Stimulated activated CD4-positive, alpha-beta T cell treated with anti-CD3 and anti-CD28 coated beads, Interleukin-2, amount 100 ng/mL, for 24 hours (primary cell): Measurements from ENCODE around the gene DGKQ.
A peak's percentile ranks its signal among the peaks of the same experiment; 100 is the strongest.

Experiments used
- DNase-seq, 2 donors: peaks; one replicate each; pipeline ENCODE4 v3.0.0-alpha.2; 2020

DGKQ gene

DNA sequence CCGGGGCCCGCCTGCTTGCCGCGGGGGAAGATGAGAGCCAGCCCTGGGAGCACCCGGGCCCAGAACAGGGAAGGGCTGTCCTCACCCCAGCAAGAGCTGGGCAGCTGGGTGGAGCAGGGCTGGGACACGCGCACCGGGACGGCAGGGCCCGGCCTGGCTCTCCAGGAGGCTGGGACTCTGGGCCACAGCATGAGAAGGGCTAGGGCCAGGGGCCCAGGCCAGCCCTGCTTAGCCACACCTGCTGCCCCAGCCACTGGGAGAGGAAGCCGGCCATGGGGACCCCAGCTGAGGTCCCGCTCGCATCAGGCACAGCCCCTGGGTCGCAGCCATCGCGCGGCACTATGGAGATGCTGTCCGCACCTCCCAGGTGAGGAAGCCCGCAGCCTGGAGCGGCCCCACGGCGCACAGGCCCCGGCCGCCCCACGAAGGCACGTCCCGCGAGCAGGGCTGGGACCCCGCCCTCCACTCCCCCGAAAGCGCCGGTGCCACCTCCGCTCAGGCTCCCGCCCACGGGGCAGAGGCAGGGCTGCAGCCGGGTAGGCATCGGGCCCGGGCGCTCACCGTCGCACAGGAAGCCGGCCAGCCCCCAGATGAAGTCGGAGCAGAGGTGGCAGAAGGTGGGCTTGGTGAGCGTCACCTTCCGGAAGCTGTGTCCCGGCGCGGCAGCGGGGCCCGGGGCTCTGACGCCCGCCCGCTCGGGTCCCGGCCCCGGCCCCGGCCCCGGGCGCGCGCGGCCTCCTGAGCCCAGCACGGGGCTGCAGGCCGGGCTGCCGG lies 531 bp downstream of the DGKQ start:
- peak; percentile 62 to 63 for DNase-seq

DNA sequence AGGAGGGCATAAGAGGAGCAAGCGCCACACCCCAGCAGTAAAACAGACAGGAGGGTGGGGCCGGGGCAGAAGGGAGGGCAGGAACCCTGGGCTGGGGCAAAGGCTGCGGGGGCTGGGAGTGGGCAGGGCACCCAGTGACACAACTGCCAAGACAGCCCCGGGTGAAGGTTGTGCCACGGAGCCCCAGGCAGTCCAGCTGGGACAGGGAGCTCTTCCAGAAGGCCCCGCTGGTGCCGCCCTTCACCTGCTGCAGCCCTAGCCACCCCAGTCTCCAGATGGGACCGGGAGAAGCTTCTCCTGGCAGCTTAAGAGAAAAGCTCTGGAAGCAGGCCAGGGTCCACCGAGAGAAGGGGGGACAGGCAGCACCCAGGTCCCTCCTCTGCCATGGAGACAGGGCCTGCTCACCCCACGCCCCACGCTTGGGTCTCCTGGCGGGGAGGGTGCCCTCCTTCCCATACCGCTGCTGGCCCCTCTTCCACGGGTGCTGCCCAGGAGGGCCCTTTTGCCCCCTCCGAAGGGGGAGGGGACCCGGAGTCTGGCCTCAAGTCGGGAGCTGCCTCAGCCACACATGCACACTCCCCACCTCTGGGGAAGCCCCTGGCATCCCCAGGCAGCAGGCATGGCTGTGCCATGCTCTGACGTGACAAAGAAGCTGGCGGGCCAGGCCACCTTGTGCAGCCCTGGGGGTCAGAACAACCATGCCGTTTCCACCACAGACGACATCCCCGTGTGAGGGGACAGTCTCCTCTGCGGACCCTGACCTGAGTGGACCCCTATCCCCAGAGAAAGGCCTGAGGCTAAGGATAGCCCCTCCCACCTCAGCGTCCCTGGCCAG lies 1.5 kb downstream of the DGKQ start:
- no peak for DNase-seq

DNA sequence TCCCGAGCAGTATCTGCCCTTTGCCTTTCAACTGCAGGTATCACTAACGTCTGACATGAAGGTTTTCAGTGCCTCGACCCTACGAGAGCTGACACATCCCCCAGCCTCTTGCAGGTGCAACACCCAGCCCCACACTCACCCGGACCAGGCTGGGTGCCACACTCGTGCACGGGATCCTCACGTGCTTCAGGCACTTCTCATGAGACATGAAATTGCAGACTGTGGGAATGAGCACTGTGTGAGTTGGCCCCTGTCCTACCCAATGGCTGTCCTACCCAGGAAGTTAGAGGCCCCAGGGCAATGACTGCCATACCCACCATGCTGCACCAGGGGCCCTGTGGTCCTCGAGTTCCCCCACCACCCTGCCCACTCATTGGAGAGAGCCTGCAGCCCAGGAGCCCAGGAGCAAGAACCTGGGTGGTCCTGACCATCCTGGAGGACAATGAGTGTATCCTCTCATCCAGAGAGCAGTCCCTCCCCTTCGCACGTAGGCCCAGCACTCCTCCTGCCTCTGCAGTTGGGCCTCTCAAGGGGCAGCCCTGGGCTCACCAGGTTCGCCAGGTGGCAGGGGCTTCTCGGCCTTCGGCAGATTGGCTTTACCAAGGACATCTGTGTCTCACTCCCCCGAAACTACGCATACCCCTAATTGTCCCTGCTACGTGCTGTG lies 2.4 kb downstream of the DGKQ start:
- no peak for DNase-seq

DNA sequence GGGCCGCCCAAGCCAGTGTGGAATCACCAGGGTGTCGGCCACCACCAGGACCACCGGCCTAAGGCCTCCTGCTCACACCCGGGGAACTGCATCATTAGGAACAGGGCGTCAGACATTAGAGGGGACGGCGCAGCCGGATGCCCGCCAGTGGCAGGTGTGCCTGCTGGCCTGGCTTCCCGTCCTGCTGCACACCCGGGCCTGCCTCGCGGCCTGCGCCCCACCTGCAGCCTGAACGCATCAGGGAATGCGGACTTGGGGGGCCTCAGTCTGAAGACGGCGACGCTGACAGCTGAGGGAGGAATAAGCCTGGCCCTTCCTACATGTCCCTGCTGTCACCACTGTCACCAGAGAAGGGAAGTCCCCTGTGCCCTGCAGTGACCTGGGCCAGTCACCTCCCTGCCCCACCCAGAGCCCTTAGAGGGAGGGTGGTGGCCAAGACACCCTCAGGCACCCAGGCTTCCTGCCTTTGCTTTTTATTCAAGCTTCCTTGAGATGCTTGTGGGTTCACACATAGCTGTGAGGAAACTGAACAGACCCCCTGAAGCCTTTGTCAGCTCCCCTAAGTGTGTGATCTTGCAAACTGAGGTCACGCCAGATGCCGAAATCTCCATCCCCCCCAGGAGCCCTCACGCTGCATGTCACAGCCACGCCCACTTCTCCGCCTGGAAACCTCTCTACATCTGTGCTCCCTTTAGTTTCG lies 3.2 kb downstream of the DGKQ start:
- DNase-seq, result no peak

DNA sequence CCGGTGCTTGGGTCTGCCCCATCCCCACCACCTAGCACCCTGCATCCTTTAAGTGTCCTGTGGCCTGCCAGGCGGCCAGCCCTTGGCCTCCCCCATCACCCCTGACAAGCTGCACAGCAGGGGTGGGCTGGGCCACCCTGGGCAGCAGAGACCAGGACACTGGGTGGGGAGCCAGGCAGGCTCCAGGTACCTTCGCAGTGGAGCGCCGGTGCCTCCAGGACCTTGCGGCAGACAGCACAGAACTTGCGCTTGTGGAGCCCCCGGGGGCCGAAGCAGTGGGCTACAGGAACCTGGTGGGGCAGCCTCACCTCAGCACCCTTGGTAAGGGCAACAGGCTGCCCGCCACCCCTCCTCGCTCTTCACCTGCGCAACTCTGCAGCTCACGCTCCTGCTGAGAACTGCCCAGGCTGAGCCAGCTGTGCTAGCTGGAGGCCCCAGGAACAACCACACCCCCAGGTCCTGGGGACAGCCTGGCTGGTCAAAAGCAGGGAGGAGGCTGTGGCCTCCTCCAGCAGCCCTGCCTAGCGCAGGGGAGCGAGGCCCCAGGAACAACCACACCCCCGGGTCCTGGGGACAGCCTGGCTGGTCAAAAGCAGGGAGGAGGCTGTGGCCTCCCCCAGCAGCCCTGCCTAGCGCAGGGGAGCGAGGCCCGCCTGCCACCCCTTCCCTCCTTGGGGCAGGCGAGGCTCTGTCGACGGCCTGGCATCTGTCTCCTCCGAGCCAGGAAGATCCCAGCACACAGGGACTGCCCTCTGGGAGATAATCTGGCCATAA lies 4.6 kb downstream of the DGKQ start:
- no peak for DNase-seq

DNA sequence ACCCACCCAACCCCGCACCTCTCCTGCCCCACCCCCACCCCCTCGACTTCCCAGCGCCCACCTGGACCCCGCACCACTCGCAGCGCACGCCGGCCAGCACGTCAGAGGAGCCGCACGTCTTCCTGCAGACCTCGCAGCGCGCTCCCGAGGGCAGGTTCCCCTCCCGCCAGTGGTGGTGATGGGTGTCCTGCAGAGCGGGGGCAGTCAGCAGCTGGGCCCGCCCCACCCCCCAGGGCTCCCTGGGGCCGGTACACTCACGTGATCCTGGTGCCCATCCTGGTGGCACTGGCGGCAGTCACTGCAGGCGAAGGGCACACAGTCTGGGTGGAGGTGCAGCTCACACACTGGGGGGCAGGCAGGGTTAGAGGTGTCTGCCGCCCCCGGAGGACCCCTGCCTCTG lies 5.1 kb downstream of the DGKQ start:
- no peak for DNase-seq

DNA sequence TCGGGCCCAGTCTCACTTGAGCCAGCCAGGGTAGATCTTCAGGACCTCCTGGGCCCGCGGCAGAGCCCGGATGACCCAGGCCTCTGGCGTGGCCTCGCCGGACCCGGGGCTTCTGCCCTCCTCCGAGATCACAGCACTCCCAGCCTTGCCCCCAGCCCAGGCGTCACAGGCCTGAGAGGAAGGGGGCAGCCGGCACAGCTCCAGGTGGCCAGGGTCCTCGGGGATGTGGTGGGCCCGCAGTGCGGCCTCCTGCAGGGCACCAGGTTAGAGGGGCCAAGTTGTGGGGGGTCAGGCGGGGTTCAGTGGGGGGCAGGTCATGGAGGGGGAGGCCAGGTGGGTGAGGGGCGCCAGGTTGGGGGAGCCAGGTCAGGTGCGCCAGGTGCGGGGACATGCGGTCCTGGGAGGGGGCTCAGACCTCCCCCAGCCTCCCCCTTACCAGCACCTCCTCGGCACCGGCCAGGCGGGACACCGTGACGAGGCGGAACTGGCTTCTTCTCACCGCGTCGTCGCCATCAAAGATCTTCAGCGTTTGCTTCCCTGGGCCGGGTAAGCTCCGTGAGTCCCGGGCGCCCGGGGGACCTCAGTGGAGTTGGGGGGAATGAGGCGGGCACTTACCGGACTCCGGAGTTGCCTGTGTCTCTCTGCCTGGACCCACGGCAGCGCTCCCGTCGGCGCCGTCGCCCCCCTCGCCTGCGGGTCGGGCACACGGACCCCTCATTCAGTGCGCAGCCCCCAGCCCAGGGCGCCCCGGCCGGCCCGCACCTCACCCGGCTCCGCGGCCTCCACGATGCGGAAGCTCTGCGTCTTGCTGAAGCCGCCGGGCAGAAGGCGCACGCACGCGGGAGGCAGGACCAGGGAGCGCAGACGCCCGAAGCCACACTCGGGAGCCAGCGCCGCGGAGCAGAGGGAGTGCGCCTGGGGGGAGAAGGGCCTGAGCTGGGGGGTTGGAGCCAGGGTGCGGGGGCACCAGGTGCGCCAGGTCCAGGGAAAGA lies 6.0 kb downstream of the DGKQ start:
- no peak for DNase-seq

DNA sequence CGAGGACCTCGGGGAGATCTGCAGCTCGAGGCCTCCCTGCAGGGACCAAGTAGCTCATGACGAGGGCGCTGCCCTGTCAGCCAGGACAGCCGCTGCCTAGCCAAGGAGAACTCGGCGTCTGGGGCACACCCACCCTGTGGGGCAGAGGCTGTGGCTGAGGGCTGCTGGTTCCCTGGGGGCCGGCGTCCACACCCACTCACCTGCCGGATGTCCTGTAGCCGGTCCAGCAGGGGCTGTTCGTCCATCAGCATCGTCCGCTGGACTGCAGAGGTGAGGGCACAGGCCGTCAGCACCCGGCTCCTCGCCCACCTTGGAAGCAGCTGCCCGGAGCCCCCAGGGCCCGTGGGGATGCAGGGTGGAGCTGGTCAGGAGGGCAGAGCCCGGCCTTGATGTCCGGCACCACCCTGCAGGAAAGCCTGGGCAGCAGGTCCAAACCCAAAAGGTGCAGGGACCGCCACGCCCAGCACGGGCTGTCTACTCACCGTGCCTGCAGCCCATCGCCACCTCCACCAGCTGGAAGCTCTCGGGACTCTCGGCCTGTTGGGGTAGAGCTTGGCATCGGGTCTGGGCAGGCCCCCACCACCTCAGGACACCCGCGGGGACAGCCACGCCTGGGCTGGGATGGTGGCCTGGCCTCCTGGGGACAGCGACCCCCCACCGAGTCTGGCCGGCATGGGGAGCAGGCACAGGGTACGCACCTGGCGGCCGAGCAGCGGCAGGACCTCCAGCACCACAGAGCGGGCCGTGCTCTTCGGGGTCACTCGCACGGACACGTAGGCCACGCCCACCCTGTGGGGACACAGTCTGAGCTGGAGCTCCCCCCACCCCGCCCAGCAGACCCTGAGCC lies 6.9 kb downstream of the DGKQ start:
- DNase-seq, result no peak

DNA sequence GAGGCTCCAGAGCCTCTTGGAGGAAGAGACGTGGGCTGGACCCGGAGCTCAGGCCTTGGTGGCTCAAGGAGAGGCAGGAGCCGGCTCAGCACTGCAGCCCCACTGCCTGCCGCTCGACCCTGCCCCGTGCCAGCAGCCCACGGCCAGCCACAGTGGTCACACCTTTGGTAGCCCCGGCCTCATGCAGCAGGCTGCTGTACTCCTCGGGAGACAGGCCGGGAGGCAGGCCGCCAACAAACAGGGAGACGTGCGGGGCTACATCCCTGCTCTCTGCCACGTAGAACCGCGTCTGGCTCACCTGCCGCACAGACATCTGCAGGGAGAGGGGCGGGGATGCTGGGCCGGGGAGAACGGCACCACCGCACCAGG lies 7.6 kb downstream of the DGKQ start:
- DNase-seq, result no peak

DNA sequence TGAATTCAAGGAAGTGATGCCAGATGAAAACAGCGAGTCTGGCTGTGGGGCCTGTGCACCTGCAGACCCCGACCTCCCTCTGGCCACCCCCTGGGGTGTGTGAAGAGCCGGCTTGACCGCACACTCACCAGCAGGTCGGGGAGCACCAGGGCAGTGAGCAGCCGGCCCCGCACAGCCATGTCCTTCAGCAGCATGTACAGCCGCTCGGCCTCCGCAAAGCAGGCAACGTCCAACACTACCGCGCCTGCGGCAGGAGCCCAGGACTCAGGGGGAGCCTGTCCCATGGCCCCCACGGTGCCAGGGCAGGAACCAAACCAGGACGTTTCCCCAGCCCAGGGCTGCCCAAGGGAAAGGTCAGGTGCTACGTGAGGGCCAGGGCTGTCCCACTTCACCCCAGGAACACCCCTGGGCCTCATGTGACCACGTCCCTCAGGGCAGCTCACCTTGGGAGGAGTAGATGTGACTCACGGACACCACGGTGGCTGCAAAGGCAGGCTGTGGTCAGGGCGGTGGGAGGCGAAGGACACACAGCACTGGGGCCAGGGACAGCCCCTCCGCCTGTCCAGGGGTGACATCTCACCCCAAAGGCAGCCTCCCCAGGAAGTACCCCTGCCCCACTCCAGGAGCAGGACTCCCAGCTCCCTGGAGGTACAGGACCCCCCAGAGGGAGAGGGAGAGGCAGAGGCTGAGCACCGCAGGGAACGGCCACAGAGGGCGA lies 8.2 kb downstream of the DGKQ start:
- no peak for DNase-seq

DNA sequence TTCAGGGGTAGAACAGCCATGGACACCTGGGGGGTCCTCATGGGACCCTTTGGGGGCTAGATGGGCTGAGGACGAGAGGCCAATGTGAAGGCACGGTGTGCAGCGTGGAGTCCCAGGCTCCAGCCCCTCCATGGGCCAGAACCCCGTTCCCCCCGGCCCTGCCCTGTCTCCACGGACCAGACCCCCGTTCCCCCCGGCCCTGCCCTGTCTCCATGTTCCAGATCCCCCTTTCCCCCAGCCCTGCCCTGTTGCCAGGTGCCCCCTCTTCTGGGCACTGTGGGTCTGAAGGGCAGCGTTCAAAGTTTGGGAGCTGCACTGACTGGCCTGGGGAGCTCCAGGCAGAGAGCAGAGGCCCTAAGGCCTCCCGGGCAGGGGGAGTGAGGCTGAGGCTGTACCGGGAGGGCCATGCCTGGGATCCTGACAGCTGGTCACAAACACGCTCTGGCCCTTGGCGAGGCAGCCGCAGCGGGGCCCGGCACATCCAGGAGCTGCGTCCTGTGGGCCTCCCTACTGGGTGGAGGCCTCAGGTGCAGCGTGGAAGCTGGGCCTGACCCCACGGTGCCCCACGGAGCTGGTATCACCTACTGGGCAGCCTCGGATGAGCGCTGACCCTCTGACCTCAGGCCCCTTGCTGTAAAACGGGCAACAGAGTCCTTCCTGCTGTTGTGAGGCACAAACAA lies 8.9 kb downstream of the DGKQ start:
- no peak for DNase-seq

DNA sequence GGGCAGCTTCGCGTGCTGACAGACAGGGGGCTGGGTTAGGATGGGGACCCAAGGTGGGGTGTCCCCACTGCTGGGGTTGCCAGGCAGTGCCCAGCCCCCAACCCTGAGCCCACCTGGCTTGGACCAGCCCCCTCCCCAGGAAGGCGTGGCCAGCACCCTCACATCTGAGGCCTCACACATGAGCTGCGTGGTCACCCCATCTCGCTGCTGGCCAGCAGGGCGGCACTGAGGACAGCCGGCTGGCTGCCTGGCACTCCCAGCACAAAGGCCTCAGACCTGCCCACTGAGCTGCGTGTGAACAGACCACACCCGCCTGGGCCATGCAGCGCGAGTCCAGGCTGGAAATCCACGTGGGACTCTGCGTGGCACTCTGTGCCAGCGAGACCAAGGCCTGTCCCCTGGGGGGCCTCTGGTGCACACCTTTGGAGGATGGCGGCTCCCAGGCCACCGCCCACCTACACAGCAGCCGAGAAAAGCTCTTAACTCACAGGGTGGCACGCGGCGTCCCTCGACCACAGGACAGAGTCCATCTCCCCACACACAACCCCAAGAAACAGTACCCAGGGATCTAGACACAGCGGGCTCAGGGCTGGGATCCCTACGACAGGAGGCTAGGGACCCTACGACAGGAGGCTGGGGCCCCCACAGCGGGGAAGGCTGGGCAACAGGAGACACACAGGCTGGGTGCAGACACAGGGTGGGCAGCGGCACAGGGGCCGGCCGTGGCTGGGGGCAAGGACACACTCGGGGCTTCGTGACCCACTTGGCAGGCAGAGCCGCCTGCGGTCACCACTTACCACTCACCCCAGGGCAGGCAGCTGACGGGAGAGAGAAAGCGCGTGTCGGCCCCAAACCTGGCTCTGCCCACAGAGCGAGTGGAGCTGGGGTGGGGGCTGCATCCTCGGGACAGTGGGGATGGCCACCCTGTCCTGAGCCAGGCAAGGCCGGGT lies 9.8 kb downstream of the DGKQ start:
- DNase-seq, result no peak

DNA sequence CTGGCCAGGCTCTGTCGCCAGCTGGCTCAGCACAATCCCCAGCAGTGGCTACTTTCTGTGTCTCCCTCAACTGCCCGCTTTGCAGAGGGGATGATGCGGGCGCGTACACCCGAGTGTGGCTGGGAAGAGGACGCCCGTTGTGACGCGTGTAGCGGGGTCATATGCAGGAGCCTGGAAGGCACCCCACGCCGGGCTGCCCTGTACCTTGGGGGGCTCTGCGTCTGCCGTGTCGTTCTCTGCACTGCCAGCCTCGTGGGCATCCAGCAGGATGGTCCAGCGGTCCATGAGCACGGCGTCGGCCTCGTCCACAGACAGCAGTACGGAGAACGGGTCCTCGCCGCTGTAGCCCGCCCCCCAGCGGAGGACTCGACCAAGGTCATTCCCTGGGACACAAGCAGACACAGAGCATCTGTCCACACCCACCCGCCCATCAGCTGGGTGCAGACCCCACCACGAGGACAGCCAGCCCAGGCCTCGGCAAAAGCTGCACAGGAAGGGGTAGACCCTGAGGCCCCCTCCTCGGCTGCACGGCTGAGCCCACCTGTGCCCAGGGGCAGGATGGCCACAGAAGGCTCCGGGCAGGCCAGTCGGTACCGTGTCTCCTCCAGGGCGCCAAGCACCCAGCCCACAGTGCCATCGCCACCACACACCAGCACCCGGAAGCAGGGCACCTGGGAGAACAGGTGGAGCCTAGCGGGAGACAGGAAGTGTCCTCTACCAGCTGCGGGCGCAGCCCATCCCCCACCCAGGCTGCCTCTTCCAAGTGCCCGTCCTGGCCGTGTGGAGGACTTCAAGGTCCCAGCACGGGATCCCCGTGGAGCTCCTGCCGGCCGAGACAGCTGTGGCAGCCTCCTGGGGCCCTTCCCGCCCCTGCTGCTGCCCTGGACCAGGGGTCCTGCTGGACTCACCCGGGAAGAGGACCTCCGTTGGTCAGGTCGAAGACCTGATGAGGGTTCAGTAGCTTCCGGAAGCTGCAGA lies 10.8 kb downstream of the DGKQ start:
- DNase-seq, result no peak

DNA sequence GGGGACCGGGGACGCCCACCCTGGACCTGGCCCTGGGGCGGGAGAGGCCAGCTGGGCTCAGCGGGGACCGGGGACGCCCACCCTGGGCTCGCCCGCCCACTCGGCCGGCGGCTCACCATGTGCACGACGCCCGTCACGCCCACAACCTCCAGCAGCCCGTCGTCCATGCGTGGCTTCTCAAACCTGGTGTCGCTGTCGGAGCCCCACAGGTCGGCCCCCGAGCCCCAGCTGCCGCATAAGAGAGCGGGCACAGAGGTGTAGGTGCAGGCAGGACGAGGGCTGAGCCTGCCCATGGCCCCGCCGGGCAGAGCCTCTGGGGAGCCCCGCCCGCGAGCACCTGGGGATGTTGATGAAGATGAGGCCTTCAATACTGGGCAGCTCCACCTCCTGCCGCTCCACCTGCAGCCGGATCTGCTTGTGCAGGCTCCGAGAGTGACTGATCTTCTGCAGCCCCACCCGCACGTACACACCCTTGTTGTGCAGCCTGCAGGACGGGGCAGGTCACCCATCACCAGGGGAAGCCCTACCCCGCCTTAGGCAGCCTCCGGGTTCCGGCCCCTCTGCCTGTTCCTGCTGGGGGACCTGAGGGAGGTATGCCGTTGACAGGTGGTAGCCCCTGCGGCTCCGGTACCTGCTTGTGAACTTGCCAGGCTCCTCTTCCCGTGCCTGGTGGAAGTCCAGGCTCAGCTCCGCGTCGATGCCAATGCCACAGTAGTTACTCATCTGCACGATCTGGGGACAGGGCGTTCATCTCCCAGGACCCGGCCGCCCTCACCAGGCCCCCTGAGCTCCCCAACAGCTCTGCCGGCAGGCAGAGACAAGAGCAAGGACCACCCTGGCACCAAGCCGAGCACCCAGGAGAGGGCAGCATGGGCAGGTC lies 11.8 kb downstream of the DGKQ start:
- DNase-seq, result no peak

DNA sequence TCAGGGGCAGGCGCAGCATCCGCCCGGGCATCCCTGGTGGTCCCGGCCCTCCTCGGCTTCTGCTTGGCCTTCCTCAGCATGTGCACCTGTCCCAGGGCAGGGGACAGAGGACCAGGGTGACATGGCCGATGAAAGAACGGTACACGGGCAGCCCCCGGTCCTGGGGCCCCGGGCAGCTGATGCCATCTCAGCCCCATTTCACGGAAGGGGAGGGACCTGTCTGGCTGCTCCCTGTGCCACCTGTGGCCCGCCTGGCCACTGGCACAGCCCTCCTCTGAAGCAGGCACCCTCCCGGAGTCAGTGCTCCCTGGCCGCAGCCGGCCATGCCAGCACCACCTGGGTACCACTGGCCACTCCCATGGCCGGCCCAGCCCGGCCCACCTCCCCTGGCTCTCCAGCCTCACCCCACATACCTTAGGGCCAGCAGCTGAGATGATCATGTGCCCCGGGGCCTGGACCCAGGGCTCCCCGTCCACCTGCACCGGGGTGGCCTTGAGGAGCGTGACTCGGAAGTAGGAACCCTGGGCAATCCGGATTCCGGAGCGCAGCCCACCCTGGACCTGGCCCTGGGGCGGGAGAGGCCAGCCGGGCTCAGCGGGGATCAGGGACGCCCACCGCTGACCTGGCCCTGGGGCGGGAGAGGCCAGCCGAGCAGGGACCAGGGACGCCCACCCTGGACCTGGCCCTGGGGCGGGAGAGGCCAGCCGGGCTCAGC lies 12.6 kb downstream of the DGKQ start:
- no peak for DNase-seq
